22Rv1 (cell line): ENCODE measurements around the gene ZNF311.

Source experiments
- ZFX ChIP-seq: fragments of 450-650 bp; IDR thresholded peaks from 2 replicates; pipeline ENCODE4 v1.6.1; 2017; ENCODE audit warnings: antibody characterized with exemption, borderline replicate concordance
- TF ChIP-seq, protein P1 (sequence below): fragments of 450-650 bp; IDR thresholded peaks from 2 replicates; pipeline ENCODE4 v1.5.1; 2017; ENCODE audit warnings: mild to moderate bottlenecking

DNA sequence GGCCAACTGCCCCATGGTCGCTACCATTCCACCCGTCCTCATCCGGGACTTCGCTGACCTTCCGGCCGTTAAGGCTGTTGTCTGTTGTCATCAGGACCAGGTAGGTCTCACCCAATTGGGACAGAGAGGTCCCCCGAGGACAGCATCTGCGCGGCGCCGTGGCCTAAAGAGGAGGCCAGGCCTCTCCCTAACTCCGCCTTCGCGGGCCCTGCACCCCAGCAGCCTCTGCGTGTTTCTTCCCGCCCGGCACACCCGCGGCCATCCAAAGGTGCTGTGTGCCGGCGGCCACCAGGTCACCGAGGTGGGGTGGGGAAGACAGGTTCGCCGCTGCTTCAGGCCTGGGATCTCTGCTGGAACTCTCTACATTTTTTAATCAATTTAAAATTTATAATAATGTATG, 30.8 kb upstream of the ZNF311 start:
- TF ChIP-seq, protein P1, sequence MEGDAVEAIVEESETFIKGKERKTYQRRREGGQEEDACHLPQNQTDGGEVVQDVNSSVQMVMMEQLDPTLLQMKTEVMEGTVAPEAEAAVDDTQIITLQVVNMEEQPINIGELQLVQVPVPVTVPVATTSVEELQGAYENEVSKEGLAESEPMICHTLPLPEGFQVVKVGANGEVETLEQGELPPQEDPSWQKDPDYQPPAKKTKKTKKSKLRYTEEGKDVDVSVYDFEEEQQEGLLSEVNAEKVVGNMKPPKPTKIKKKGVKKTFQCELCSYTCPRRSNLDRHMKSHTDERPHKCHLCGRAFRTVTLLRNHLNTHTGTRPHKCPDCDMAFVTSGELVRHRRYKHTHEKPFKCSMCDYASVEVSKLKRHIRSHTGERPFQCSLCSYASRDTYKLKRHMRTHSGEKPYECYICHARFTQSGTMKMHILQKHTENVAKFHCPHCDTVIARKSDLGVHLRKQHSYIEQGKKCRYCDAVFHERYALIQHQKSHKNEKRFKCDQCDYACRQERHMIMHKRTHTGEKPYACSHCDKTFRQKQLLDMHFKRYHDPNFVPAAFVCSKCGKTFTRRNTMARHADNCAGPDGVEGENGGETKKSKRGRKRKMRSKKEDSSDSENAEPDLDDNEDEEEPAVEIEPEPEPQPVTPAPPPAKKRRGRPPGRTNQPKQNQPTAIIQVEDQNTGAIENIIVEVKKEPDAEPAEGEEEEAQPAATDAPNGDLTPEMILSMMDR = no peak
- TF ChIP-seq ZFX = no peak
